Prostate gland (tissue), 2 donors: ENCODE data around the gene NPFFR1. TPM values are rescaled to one million over a fixed set of nuclear protein-coding genes. Genes with fewer than 3 reads are reported as not detected.

ENCODE experiments used
- DNase-seq: peaks from one replicate; pipeline ENCODE4 v3.0.0-alpha.2; 2019; ENCODE audit warnings: low spot score
- H3K27ac ChIP-seq, 2 donors: fragments of 200-600 bp; sonication (generic); 2 replicates each; pipeline ENCODE4 v1.5.1; 2017 to 2019
- H3K27me3 ChIP-seq: fragments of 200-600 bp; sonication (generic); replicated peaks from 2 replicates; pipeline ENCODE4 v1.5.1; 2019; ENCODE audit not compliant: insufficient read depth
- H3K36me3 ChIP-seq, 2 donors: fragments of 200-600 bp; sonication (generic); 1 replicate in 1 of 2; 2 replicates in 1 of 2; pipeline versions ENCODE4 v1.5.1 to v1.8.1; 2017 to 2019
- H3K4me1 ChIP-seq: fragments of 200-600 bp; sonication (generic); replicated peaks from 2 replicates; pipeline ENCODE4 v1.5.1; 2019
- H3K4me3 ChIP-seq, 2 donors: fragments of 200-600 bp; sonication (generic); 2 replicates each; pipeline ENCODE4 v1.5.1; 2017 to 2019
- H3K9me3 ChIP-seq: fragments of 200-600 bp; sonication (generic); 2 replicates; pipeline ENCODE4 v1.5.1; 2017
- CTCF ChIP-seq, 4 experiments: fragments of 200-600 bp in 2 of 4; fragments of 450-650 bp in 2 of 4; sonication (generic) in 2 of 4; IDR thresholded peaks; 1 replicate in 3 of 4; 2 replicates in 1 of 4; pipeline ENCODE4 v1.5.1; 2016 to 2019; ENCODE audit warnings: antibody characterized with exemption in 4 of 4, mild to moderate bottlenecking in 2 of 4, moderate library complexity in 2 of 4
- POLR2A ChIP-seq: fragments of 450-650 bp; IDR thresholded peaks from one replicate; pipeline ENCODE4 v1.6.1; 2016; ENCODE audit warnings: antibody characterized with exemption, mild to moderate bottlenecking
- POLR2AphosphoS5 ChIP-seq: sonication (generic); formaldehyde crosslinking; IDR thresholded peaks from one replicate; pipeline ENCODE4 v1.6.1; 2017; ENCODE audit warnings: antibody characterized with exemption
- WGBS: methylation state at CpG from one replicate; pipeline ENCODE4 v1.1.5; 2018; 5-methylcytosine and 5-hydroxymethylcytosine counted together
- intact Hi-C: fragments of 100-400 bp; cut with DNase I; formaldehyde crosslinking; loops from one replicate; pipeline ENCODE4 v1.14.2; 2022
- total RNA-seq, 2 donors: library from RNA; depleted of rRNA; stranded (reverse); fragments of >200 nt; gene quantifications; one replicate each; pipeline ENCODE4 v1.1.0, GENCODE V29; 2016

The NPFFR1 gene
- total RNA-seq, 2 donors from 2014 or later: under 0.01 to 1.1 TPM

- DNase-seq: no peak
- intact Hi-C loops: no loop called here
- WGBS: 79% methylated on average over 2 of the region's 2 CpGs
- Histone ChIP-seq H3K4me1 (no peaks in the 10 kb centered on the region), H3K4me3 (no peak overlapping the region), H3K9me3 (no peaks in the 10 kb centered on the region), H3K36me3 (no peaks in the 10 kb centered on the region), H3K27ac (no peak overlapping the region), H3K27me3 (no peaks in the 10 kb centered on the region)
- TF ChIP-seq CTCF (IDR thresholded peaks at IDR 0.05) (no peak), POLR2A (no peak), POLR2AphosphoS5 (no peak)
Measured at GRCh38 chr10:70303730-70304129, 19.9 kb upstream of the NPFFR1 start.

DNA sequence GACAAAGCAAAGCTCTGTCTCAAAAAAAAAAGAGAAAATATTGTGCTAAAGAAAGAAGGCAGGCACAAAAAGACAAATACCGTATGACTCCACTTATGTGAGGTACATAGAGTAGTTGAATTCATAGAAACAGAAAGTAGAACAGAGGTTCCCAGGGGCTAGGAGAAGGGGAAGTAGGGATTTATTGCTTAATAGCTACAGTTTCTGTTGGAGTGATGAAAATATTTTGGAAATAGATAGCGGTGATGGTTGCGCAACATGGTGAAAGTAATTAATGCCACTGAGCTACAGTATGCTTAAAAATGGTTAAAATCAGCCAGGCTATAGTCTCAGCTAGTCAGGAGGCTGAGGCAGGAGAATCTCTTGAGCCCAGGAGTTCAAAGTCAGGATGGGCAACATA is 18.5 kb upstream of the NPFFR1 start:
- H3K9me3 ChIP-seq: no peaks in the 10 kb centered on the region
- H3K4me3 ChIP-seq: no peak overlapping the region
- intact Hi-C loops: no loop called here
- H3K4me1 ChIP-seq: no peaks in the 10 kb centered on the region
- no peaks in the 10 kb centered on the region for H3K36me3 ChIP-seq
- 68% methylated on average over 3 of the region's 3 CpGs for WGBS
- H3K27ac ChIP-seq: no peak overlapping the region
- DNase-seq: no peak
- no peaks in the 10 kb centered on the region for H3K27me3 ChIP-seq
- TF ChIP-seq CTCF (IDR thresholded peaks at IDR 0.05) (no peak), POLR2A (no peak), POLR2AphosphoS5 (no peak)

DNA sequence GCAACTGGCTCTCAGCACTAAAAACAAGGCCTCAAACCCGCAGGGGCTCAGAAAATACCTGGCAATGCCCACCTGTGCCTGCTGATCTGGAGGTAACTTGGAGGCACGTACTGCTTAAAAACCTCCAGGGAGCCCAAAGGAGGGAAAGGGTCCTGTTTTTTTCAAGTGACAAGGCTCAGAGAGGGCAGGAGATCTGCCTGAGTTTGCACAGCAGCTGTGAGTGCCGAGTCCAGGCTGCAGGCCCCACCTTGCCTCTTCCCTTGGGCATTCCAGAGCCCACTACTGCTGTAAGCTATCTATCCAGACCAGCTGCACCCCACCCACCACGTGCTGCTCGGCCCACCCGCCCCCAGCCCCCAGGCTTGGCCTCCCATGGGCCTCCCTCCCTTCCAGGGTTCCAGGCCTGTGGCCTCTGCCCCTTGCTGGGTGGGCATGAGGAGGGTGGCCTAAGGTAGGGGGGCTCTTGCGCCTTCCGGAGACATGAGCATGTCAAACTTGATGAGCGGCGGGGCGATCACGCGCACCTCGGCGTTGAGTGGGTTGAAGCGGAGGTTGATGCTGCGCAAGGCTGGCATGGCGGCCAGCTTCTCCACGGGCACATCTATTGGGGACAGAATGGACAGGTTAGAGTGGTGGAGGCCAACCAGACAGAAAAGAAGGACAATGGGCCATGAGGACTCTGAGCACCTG is 17.2 kb upstream of the NPFFR1 start:
- Histone ChIP-seq H3K9me3 (no peaks in the 10 kb centered on the region), H3K27ac (no peak overlapping the region), H3K36me3 (no peaks in the 10 kb centered on the region), H3K27me3 (no peaks in the 10 kb centered on the region), H3K4me3 (no peak overlapping the region), H3K4me1 (no peaks in the 10 kb centered on the region)
- WGBS: 96% methylated on average over 17 of the region's 19 CpGs
- intact Hi-C loops: no loop called here
- DNase-seq: no peak
- TF ChIP-seq CTCF (IDR thresholded peaks at IDR 0.05) (no peak), POLR2A (no peak), POLR2AphosphoS5 (no peak)

DNA sequence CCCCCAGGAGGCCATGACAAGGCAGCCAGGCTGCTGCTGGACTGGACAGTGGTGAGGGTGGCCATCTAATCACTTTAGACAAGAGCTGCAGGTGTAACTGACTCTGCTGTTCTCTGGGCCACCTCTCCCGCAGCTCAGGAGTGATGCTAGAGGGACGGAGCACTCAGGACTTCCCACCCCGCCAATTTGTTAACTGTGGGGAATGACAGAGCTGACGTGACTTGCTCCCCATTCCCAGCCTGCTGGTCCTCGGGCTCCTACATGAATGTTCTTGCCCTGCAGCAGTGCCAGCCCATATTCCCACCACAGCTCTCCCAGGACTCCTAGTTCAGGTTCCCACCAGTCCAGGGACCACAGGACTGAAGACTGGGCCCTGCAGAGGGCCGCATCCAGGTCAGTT is 16.7 kb upstream of the NPFFR1 start:
- Histone ChIP-seq H3K9me3 (no peaks in the 10 kb centered on the region), H3K36me3 (no peaks in the 10 kb centered on the region), H3K27me3 (no peaks in the 10 kb centered on the region), H3K4me1 (no peaks in the 10 kb centered on the region), H3K4me3 (no peak overlapping the region), H3K27ac (no peak overlapping the region)
- intact Hi-C loops: no loop called here
- WGBS: 90% methylated on average over 5 of the region's 6 CpGs
- no peak for TF ChIP-seq POLR2AphosphoS5
- no peak for TF ChIP-seq POLR2A
- no peak for TF ChIP-seq CTCF (IDR thresholded peaks at IDR 0.05)
- no peak for DNase-seq

DNA sequence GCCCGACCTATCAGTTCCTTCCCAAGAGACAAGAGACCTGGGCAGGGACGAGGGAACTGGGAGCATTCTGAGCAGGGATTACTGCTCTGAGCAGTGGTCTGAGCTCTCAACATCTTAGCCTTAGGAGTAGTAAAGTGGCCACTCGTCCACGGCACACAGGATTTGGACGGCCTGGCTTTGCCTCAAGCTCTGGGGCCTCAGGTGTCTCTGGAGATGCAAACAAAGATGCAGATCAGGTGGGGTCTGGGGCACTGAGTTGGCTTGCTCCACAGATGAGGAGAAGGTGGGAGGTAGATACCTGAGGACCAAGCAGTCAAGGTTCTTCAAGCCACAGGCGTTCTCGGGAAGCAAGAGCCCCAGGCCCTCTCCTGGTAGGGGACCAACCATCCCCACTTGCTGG is 16.1 kb upstream of the NPFFR1 start:
- no peaks in the 10 kb centered on the region for H3K9me3 ChIP-seq
- H3K36me3 ChIP-seq: no peaks in the 10 kb centered on the region
- DNase-seq: no peak
- H3K4me1 ChIP-seq: no peaks in the 10 kb centered on the region
- H3K27me3 ChIP-seq: no peaks in the 10 kb centered on the region
- TF ChIP-seq POLR2AphosphoS5 (no peak), POLR2A (no peak), CTCF (IDR thresholded peaks at IDR 0.05) (no peak)
- WGBS: 95% methylated on average over 7 of the region's 7 CpGs
- H3K4me3 ChIP-seq: no peak overlapping the region
- no peak overlapping the region for H3K27ac ChIP-seq
- intact Hi-C loops: no loop called here
